Sigmoid colon (tissue), 4 donors: ENCODE measurements around the gene ZNF728.
"Not testable (repeated sequence)": the region's sequence is repeated elsewhere in the genome, so short reads cannot be mapped to it uniquely, and the experiment has no call there.

Source experiments
- EP300 ChIP-seq, 4 donors: sonication (generic); formaldehyde crosslinking; IDR thresholded peaks; one replicate each; pipeline ENCODE4 v1.6.1; 2017; ENCODE audit warnings: antibody characterized with exemption in 4 of 4
- POLR2A ChIP-seq, 2 donors: fragments of 450-650 bp; IDR thresholded peaks; one replicate each; pipeline ENCODE4 v1.6.1; 2016; ENCODE audit warnings: antibody characterized with exemption in 2 of 2, mild to moderate bottlenecking in 2 of 2, moderate library complexity in 2 of 2
- POLR2AphosphoS5 ChIP-seq, 4 donors: sonication (generic); formaldehyde crosslinking; IDR thresholded peaks; one replicate each; pipeline ENCODE4 v1.6.1; 2017; ENCODE audit warnings: antibody characterized with exemption in 4 of 4
- TF ChIP-seq, protein P1 (sequence below), 4 experiments: fragments of 450-650 bp in 3 of 4; fragments of 200-600 bp in 1 of 4; IDR thresholded peaks; one replicate each; pipeline ENCODE4 v1.5.1; 2016 to 2019; ENCODE audit warnings: antibody characterized with exemption in 4 of 4, mild to moderate bottlenecking in 3 of 4, moderate library complexity in 2 of 4

DNA sequence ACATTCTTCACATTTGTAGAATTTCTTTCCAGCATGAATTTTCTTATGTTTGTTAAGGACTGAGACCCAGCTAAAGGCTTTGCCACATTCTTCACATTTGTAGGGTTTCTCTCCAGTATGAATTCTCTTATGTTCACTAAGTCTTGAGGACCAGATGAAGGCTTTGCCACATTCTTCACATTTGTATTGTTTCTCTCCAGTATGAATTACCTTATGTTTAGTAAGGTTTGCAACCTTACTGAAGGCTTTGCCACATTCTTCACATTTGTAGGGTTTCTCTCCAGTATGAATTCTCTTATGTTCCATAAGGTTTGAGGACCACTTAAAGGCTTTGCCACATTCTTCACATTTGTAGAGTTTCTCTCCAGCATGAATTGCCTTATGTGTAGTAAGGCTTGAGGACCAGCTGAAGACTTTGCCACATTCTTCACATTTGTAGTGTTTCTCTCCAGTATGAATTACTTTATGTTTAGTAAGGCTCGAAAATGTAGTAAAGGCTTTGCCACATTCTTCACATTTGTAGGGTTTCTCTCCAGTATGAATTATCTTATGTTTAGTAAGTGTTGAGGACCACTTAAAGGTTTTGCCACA, 27.3 kb downstream of the ZNF728 start:
- TF ChIP-seq, protein P1, sequence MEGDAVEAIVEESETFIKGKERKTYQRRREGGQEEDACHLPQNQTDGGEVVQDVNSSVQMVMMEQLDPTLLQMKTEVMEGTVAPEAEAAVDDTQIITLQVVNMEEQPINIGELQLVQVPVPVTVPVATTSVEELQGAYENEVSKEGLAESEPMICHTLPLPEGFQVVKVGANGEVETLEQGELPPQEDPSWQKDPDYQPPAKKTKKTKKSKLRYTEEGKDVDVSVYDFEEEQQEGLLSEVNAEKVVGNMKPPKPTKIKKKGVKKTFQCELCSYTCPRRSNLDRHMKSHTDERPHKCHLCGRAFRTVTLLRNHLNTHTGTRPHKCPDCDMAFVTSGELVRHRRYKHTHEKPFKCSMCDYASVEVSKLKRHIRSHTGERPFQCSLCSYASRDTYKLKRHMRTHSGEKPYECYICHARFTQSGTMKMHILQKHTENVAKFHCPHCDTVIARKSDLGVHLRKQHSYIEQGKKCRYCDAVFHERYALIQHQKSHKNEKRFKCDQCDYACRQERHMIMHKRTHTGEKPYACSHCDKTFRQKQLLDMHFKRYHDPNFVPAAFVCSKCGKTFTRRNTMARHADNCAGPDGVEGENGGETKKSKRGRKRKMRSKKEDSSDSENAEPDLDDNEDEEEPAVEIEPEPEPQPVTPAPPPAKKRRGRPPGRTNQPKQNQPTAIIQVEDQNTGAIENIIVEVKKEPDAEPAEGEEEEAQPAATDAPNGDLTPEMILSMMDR (IDR thresholded peaks at IDR 0.05): not testable (repeated sequence)
- TF ChIP-seq POLR2A, EP300, POLR2AphosphoS5 (IDR thresholded peaks at IDR 0.05): not testable (repeated sequence)
